DOHH2 (cell line): ENCODE results near the gene FBXW9.

ENCODE experiments used
- H3F3A ChIP-seq: fragments of 200-600 bp; sonication (generic), shearing (Covaris generic); 2 replicates; pipeline ENCODE4 v1.6.0; 2016; ENCODE audit warnings: antibody characterized with exemption, mild to moderate bottlenecking; ENCODE audit not compliant: control insufficient read depth, insufficient read depth
- H3K27ac ChIP-seq: fragments of 200-600 bp; sonication (generic); 2 replicates; pipeline ENCODE4 v1.5.1; 2014; ENCODE audit warnings: low read depth, mild to moderate bottlenecking, low read length, moderate library complexity
- H3K27me3 ChIP-seq: fragments of 200-600 bp; sonication (generic); 2 replicates; pipeline ENCODE4 v1.6.1; 2014; ENCODE audit warnings: mild to moderate bottlenecking, low read length, mixed read lengths; ENCODE audit not compliant: control insufficient read depth
- H3K36me3 ChIP-seq: fragments of 200-600 bp; sonication (generic); 2 replicates; pipeline ENCODE4 v1.6.1; 2014; ENCODE audit warnings: mild to moderate bottlenecking, low read length, moderate library complexity, mixed read lengths; ENCODE audit not compliant: control insufficient read depth
- H3K4me1 ChIP-seq: fragments of 200-600 bp; sonication (generic); 2 replicates; pipeline ENCODE4 v1.6.1; 2014; ENCODE audit warnings: mild to moderate bottlenecking, low read length, mixed read lengths; ENCODE audit not compliant: control insufficient read depth
- H3K4me2 ChIP-seq: fragments of 200-600 bp; sonication (generic); 2 replicates; pipeline ENCODE4 v1.6.0; 2014; ENCODE audit warnings: mild to moderate bottlenecking, low read length, moderate library complexity
- H3K4me3 ChIP-seq: fragments of 200-600 bp; sonication (generic); 2 replicates; pipeline ENCODE4 v1.5.1; 2014; ENCODE audit warnings: mild to moderate bottlenecking, low read length, mixed read lengths
- H3K79me2 ChIP-seq: fragments of 200-600 bp; sonication (generic); 2 replicates; pipeline ENCODE4 v1.6.1; 2014; ENCODE audit warnings: mild to moderate bottlenecking, low read length, mixed read lengths; ENCODE audit not compliant: control insufficient read depth
- H3K9me2 ChIP-seq: fragments of 200-600 bp; sonication (generic); replicated peaks from 2 replicates; pipeline ENCODE4 v1.6.1; 2014; ENCODE audit warnings: mild to moderate bottlenecking, low read length, mixed read lengths; ENCODE audit not compliant: control insufficient read depth
- H3K9me3 ChIP-seq: fragments of 200-600 bp; sonication (generic); 2 replicates; pipeline ENCODE4 v1.6.1; 2014; ENCODE audit warnings: antibody characterized with exemption, low read length, mixed read lengths; ENCODE audit not compliant: control insufficient read depth, insufficient read depth
- H4K20me1 ChIP-seq: fragments of 200-600 bp; sonication (generic); 2 replicates; pipeline ENCODE4 v1.6.0; 2014; ENCODE audit warnings: low read depth, mild to moderate bottlenecking, antibody characterized with exemption, low read length, moderate library complexity; ENCODE audit not compliant: control insufficient read depth, insufficient read depth
- EZH2phosphoT487 ChIP-seq: fragments of 200-600 bp; sonication (generic); IDR thresholded peaks from 2 replicates; pipeline ENCODE4 v1.6.1; 2017; ENCODE audit warnings: borderline replicate concordance, mild to moderate bottlenecking, antibody characterized with exemption, low read length, moderate library complexity, mixed read lengths
- TF ChIP-seq, protein P1 (sequence below): fragments of 200-600 bp; sonication (generic); IDR thresholded peaks from one replicate; pipeline ENCODE4 v1.5.1; 2014; ENCODE audit warnings: antibody characterized with exemption, mild to moderate bottlenecking, low read depth, low read length; ENCODE audit not compliant: poor library complexity, severe bottlenecking

Gene FBXW9

DNA sequence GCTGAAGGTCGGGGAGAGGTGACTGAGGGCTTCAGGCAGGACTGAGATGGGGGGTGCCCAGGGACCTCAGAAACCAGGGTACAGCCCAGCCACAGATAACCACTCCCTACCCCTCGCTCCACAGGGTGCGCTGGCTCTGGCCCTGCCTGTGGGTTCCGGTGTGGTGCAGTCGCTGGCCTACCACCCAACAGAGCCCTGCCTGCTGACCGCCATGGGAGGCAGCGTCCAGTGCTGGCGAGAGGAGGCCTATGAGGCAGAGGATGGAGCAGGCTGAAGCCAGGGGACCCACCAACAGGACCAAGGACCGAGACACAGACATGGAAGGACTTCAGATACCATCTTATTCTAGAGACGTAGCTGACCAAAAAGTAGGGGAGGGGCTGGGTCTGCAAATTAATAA lies 21.0 kb downstream of the FBXW9 start:
- no peak for TF ChIP-seq EZH2phosphoT487
- TF ChIP-seq, protein P1, sequence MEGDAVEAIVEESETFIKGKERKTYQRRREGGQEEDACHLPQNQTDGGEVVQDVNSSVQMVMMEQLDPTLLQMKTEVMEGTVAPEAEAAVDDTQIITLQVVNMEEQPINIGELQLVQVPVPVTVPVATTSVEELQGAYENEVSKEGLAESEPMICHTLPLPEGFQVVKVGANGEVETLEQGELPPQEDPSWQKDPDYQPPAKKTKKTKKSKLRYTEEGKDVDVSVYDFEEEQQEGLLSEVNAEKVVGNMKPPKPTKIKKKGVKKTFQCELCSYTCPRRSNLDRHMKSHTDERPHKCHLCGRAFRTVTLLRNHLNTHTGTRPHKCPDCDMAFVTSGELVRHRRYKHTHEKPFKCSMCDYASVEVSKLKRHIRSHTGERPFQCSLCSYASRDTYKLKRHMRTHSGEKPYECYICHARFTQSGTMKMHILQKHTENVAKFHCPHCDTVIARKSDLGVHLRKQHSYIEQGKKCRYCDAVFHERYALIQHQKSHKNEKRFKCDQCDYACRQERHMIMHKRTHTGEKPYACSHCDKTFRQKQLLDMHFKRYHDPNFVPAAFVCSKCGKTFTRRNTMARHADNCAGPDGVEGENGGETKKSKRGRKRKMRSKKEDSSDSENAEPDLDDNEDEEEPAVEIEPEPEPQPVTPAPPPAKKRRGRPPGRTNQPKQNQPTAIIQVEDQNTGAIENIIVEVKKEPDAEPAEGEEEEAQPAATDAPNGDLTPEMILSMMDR: no peak
- peaks cover 74% of the 10 kb centered on the region for H3K36me3 ChIP-seq

DNA sequence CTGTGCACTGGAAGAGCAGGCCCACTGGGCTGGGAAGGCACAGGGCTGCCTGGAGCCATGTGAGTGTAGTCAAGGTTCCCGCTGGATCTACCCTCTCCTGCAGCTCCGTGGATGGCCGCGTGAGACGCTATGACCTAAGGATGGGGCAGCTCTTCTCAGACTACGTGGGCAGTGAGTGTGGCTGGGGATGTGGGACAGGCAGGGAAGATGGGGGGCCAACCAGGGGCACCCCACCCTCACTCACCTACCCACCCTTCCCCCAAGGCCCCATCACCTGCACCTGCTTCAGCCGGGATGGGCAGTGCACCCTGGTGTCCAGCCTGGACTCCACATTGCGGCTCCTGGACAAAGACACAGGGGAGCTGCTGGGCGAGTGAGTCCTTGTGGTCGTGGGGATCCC lies 23.7 kb downstream of the FBXW9 start:
- Histone ChIP-seq H3F3A (0 out of 2 replicates have a peak, but pooled peaks cover 1% of the 10 kb centered on the region), H3K4me1 (peaks cover 18% of the 10 kb centered on the region), H3K79me2 (peaks cover 43% of the 10 kb centered on the region), H3K9me3 (no peaks in the 10 kb centered on the region), H3K4me2 (no peak overlapping the region), H3K27ac (no peak overlapping the region), H3K36me3 (peaks cover 54% of the 10 kb centered on the region), H4K20me1 (no peaks in the 10 kb centered on the region), H3K9me2 (no peaks in the 10 kb centered on the region), H3K27me3 (no peaks in the 10 kb centered on the region), H3K4me3 (no peak overlapping the region)
- TF ChIP-seq, protein P1: no peak
- no peak for TF ChIP-seq EZH2phosphoT487

More for the DNA sequence above, 21.0 kb downstream of the FBXW9 start:
- Histone ChIP-seq H3K4me3 (no peak overlapping the region), H4K20me1 (peaks cover 9% of the 10 kb centered on the region; the same call in 1 of the 2 replicates), H3K9me2 (no peaks in the 10 kb centered on the region), H3F3A (no peaks in the 10 kb centered on the region), H3K4me1 (peaks cover 8% of the 10 kb centered on the region), H3K27ac (no peak overlapping the region), H3K79me2 (peaks cover 34% of the 10 kb centered on the region), H3K4me2 (no peak overlapping the region), H3K9me3 (no peaks in the 10 kb centered on the region), H3K27me3 (no peaks in the 10 kb centered on the region)

DNA sequence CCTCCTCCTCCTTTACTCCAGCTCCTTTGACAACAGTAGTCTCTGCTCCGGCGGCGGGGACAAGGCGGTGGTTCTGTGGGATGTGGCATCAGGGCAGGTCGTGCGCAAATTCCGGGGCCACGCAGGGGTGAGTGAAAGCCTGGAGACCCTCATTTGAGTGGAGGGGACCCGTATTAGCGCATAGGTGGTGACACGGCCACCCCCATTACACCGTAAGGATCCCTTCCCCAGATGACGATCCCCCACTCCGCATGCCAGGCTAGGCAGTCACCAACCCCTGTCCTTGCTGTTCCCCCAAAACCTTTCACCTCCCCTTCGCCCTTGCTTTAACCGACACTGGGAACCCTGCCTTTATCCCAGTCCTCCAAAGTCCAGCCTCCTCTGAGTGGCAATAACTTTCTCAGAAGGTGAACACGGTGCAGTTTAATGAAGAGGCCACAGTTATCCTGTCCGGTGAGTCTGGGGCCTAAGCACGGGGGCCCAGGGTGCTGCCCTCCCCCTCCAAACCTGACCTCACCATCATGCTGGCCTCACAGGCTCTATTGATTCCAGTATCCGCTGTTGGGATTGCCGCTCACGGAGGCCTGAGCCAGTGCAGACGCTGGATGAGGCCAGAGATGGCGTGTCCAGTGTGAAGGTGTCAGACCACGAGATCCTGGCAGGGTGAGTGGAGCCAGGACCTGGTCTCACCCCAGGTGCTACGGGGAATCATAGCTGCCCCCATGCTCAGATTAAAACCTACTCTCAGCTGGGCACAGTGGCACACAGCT lies 26.1 kb downstream of the FBXW9 start:
- Histone ChIP-seq H3K27me3 (no peaks in the 10 kb centered on the region), H3F3A (0 out of 2 replicates have a peak, but pooled peaks cover 3% of the 10 kb centered on the region), H3K9me2 (no peaks in the 10 kb centered on the region), H3K79me2 (peaks cover 53% of the 10 kb centered on the region), H3K4me1 (peaks cover 34% of the 10 kb centered on the region), H3K36me3 (peaks cover 33% of the 10 kb centered on the region), H3K9me3 (no peaks in the 10 kb centered on the region), H3K4me2 (peak overlapping the region; percentile 92), H3K27ac (no peak overlapping the region), H4K20me1 (no peaks in the 10 kb centered on the region), H3K4me3 (peak overlapping the region; percentile 89)
- no peak for TF ChIP-seq EZH2phosphoT487
- TF ChIP-seq, protein P1: no peak
